ENCODE data around the gene CLIP2.
A peak's percentile ranks its signal among the peaks of the same experiment; 100 is the strongest.

The CLIP2 gene

GRCh38 chr7:74267756-74268565, 21.2 kb upstream of the CLIP2 start:
- no peak for TF ChIP-seq CTCF (IDR thresholded peaks at IDR 0.05; ENCODE audit: unreplicated experiment in 3 of 3)
- Mint-ChIP-seq H3K27ac (peak overlapping the region in 2 of 3 experiments; percentile 44 to 72), H3K36me3 (ENCODE audit: low read depth) (no peaks in the 10 kb centered on the region), H3K9me3 (no peaks in the 10 kb centered on the region), H3K4me1 (peaks cover 21% of the 10 kb centered on the region), H3K4me3 (peak overlapping the region in 2 of 3 experiments; percentile 13 to 16), H3K27me3 (ENCODE audit: low read depth) (no peaks in the 10 kb centered on the region)

GRCh38 chr7:74269757-74270277, 19.4 kb upstream of the CLIP2 start:
- no peak for TF ChIP-seq CTCF (IDR thresholded peaks at IDR 0.05; ENCODE audit: unreplicated experiment in 3 of 3)
- Mint-ChIP-seq H3K36me3 (ENCODE audit: low read depth) (no peaks in the 10 kb centered on the region), H3K9me3 (no peaks in the 10 kb centered on the region), H3K4me1 (peaks cover 13% of the 10 kb centered on the region), H3K4me3 (peak overlapping the region; percentile 81 to 88 (median 88)), H3K27ac (peak overlapping the region; percentile 84 to 95 (median 90)), H3K27me3 (ENCODE audit: low read depth) (no peaks in the 10 kb centered on the region)

GRCh38 chr7:74271742-74272141, 17.5 kb upstream of the CLIP2 start:
- peaks cover 13% of the 10 kb centered on the region for H3K4me1 Mint-ChIP-seq
- H3K36me3 Mint-ChIP-seq (ENCODE audit: low read depth) = no peaks in the 10 kb centered on the region
- TF ChIP-seq CTCF (IDR thresholded peaks at IDR 0.05; ENCODE audit: unreplicated experiment in 3 of 3) = no peak
- peak overlapping the region in 2 of 3 experiments; percentile 37 to 51 for H3K4me3 Mint-ChIP-seq
- no peaks in the 10 kb centered on the region for H3K9me3 Mint-ChIP-seq
- H3K27me3 Mint-ChIP-seq (ENCODE audit: low read depth) = no peaks in the 10 kb centered on the region
- H3K27ac Mint-ChIP-seq = peak overlapping the region; percentile 92 to 98 (median 96)

GRCh38 chr7:74272305-74273038, 16.7 kb upstream of the CLIP2 start:
- peaks cover 13% of the 10 kb centered on the region for H3K4me1 Mint-ChIP-seq
- no peaks in the 10 kb centered on the region for H3K27me3 Mint-ChIP-seq (ENCODE audit: low read depth)
- no peaks in the 10 kb centered on the region for H3K9me3 Mint-ChIP-seq
- H3K36me3 Mint-ChIP-seq (ENCODE audit: low read depth) = no peaks in the 10 kb centered on the region
- H3K4me3 Mint-ChIP-seq = peak overlapping the region; percentile 20 to 44 (median 20)
- no peak for TF ChIP-seq CTCF (IDR thresholded peaks at IDR 0.05; ENCODE audit: unreplicated experiment in 3 of 3)
- H3K27ac Mint-ChIP-seq = peak overlapping the region; percentile 96 to 98 (median 98)

GRCh38 chr7:74275401-74275881, 13.8 kb upstream of the CLIP2 start:
- peaks cover 4% of the 10 kb centered on the region for H3K27me3 Mint-ChIP-seq (ENCODE audit: low read depth)
- TF ChIP-seq CTCF (IDR thresholded peaks at IDR 0.05; ENCODE audit: unreplicated experiment in 3 of 3) = peak; percentile 23 to 49 (median 31)
- H3K36me3 Mint-ChIP-seq (ENCODE audit: low read depth) = no peaks in the 10 kb centered on the region
- H3K27ac Mint-ChIP-seq = peak overlapping the region; percentile 19 to 58 (median 51)
- no peak overlapping the region for H3K4me3 Mint-ChIP-seq
- no peaks in the 10 kb centered on the region for H3K9me3 Mint-ChIP-seq
- peaks cover 23% of the 10 kb centered on the region for H3K4me1 Mint-ChIP-seq

All from nephron (organoid).